H1 (cell line): ENCODE data around the gene HINT3. TPM values are rescaled to one million over a fixed set of nuclear protein-coding genes. Genes with fewer than 3 reads are reported as not detected.
A peak's percentile ranks its signal among the peaks of the same experiment; 100 is the strongest.

Experiments
- CTCF ChIA-PET: fragments of 300-600 bp; sonication (Branson Sonifier 250); formaldehyde crosslinking; loops from one replicate; lab custom pipeline; 2021; ENCODE audit not compliant: partially characterized antibody; lab: Charles Lee
- POLR2A ChIA-PET: fragments of 300-600 bp; sonication (Branson Sonifier 250); formaldehyde crosslinking; loops from one replicate; lab custom pipeline; 2021; ENCODE audit warnings: inconsistent platforms; ENCODE audit not compliant: partially characterized antibody; lab: Charles Lee
- DNase-seq, 2 experiments: peaks; one replicate each; pipeline versions ENCODE4 v3.0.0 to v3.0.0-alpha.2; 2010 to 2022; ENCODE audit warnings: low spot score in 2 of 2, low read depth in 1 of 2, mixed read lengths in 1 of 2
- FAIRE-seq: peaks from 2 replicates; lab custom pipeline; 2011; peaks lifted over from hg19 to GRCh38; lab: Jason Lieb, UNC
- H2AFZ ChIP-seq: 2 replicates; pipeline ENCODE4 v1.8.1; 2012; ENCODE audit warnings: low read length, inconsistent platforms
- H2AK5ac ChIP-seq: 2 replicates; pipeline ENCODE4 v1.6.1; 2013; ENCODE audit warnings: low read depth, low read length
- H2BK120ac ChIP-seq: replicated peaks from 2 replicates; pipeline ENCODE3; 2013; ENCODE audit warnings: low read depth, low read length, inconsistent platforms
- H2BK12ac ChIP-seq: 2 replicates; pipeline ENCODE4 v1.6.1; 2013; ENCODE audit warnings: low read depth, low read length
- H2BK15ac ChIP-seq: 2 replicates; pipeline ENCODE4 v1.6.1; 2013; ENCODE audit warnings: low read length
- H2BK20ac ChIP-seq: 2 replicates; pipeline ENCODE4 v1.6.1; 2013; ENCODE audit warnings: low read length
- H2BK5ac ChIP-seq: 2 replicates; pipeline ENCODE4 v1.6.1; 2013; ENCODE audit warnings: low read depth, low read length
- H3K14ac ChIP-seq: 2 replicates; pipeline ENCODE4 v1.6.1; 2013; ENCODE audit warnings: inconsistent platforms; ENCODE audit not compliant: insufficient read length
- H3K18ac ChIP-seq: 2 replicates; pipeline ENCODE4 v1.6.1; 2013; ENCODE audit warnings: low read length; ENCODE audit errors: extremely low read depth
- H3K23ac ChIP-seq: 2 replicates; pipeline ENCODE4 v1.6.1; 2013; ENCODE audit warnings: inconsistent platforms; ENCODE audit not compliant: insufficient read length
- H3K23me2 ChIP-seq: 2 replicates; pipeline ENCODE4 v1.6.1; 2013; ENCODE audit warnings: low read depth, low read length
- H3K27ac ChIP-seq: 2 replicates; pipeline ENCODE4 v1.6.1; 2011; ENCODE audit warnings: low read depth, low read length, inconsistent platforms
- H3K27me3 ChIP-seq, 4 experiments: replicated peaks in 1 of 4; 1 replicate in 1 of 4; 2 replicates in 3 of 4; pipeline versions ENCODE4 v1.6.1 to v1.8.1; 2011 to 2013; ENCODE audit warnings: low read length in 3 of 4, mild to moderate bottlenecking in 3 of 4, inconsistent platforms in 2 of 4, mixed read lengths in 2 of 4, moderate library complexity in 1 of 4; ENCODE audit not compliant: control insufficient read depth in 3 of 4, insufficient read depth in 3 of 4; ENCODE audit errors: extremely low read depth in 1 of 4
- H3K36me3 ChIP-seq, 4 experiments: 2 replicates each; pipeline versions ENCODE4 v1.6.1 to v1.8.1; 2011 to 2013; ENCODE audit warnings: mild to moderate bottlenecking in 4 of 4, low read length in 3 of 4, moderate library complexity in 2 of 4, control low read depth in 1 of 4, inconsistent platforms in 1 of 4; ENCODE audit not compliant: insufficient read depth in 4 of 4, control insufficient read depth in 2 of 4
- H3K4ac ChIP-seq: replicated peaks from 2 replicates; pipeline ENCODE3; 2013; ENCODE audit warnings: low read length, low read depth, mixed read lengths, inconsistent platforms; ENCODE audit not compliant: insufficient read length
- H3K4me1 ChIP-seq, 4 experiments: replicated peaks in 1 of 4; 1 replicate in 1 of 4; 2 replicates in 3 of 4; pipeline versions ENCODE4 v1.6.1 to v1.8.1; 2011 to 2013; ENCODE audit warnings: low read length in 3 of 4, inconsistent platforms in 2 of 4, mixed read lengths in 1 of 4; ENCODE audit not compliant: insufficient read depth in 4 of 4, control insufficient read depth in 3 of 4
- H3K4me2 ChIP-seq, 2 experiments: 2 replicates each; pipeline versions ENCODE4 v1.6.1 to v1.8.1; 2011 to 2013; ENCODE audit warnings: low read depth in 2 of 2, low read length in 2 of 2, control low read depth in 1 of 2, inconsistent platforms in 1 of 2, mild to moderate bottlenecking in 1 of 2; ENCODE audit not compliant: insufficient read depth in 1 of 2
- H3K4me3 ChIP-seq, 4 experiments: fragments of 200-600, 300-600 bp in 1 of 4; sonication (generic), shearing (Covaris generic), sonication (Bioruptor Twin) in 1 of 4; 2 replicates each; pipeline versions ENCODE4 v1.5.1 to v1.8.1; 2011 to 2016; ENCODE audit warnings: low read length in 4 of 4, low read depth in 3 of 4, control low read depth in 2 of 4, inconsistent platforms in 2 of 4, mild to moderate bottlenecking in 2 of 4, mixed read lengths in 1 of 4, moderate library complexity in 1 of 4; ENCODE audit not compliant: insufficient read depth in 2 of 4; ENCODE audit errors: extremely low read depth in 1 of 4
- H3K56ac ChIP-seq: replicated peaks from 2 replicates; pipeline ENCODE3; 2013; ENCODE audit warnings: low read depth, mild to moderate bottlenecking, mixed read lengths, low read length, inconsistent platforms; ENCODE audit not compliant: insufficient read length
- H3K79me1 ChIP-seq: 2 replicates; pipeline ENCODE4 v1.6.1; 2013; ENCODE audit warnings: low read depth, low read length, control low read depth
- H3K79me2 ChIP-seq, 2 experiments: 2 replicates each; pipeline versions ENCODE4 v1.6.1 to v1.8.1; 2012 to 2013; ENCODE audit warnings: low read length in 2 of 2, mild to moderate bottlenecking in 2 of 2, inconsistent platforms in 1 of 2; ENCODE audit not compliant: insufficient read depth in 2 of 2, control insufficient read depth in 1 of 2
- H3K9ac ChIP-seq, 4 experiments: replicated peaks in 1 of 4; 1 replicate in 1 of 4; 2 replicates in 3 of 4; pipeline versions ENCODE4 v1.6.1 to v1.8.1; 2011 to 2013; ENCODE audit warnings: low read depth in 3 of 4, low read length in 3 of 4, control low read depth in 2 of 4, mild to moderate bottlenecking in 2 of 4, moderate library complexity in 2 of 4, inconsistent platforms in 1 of 4; ENCODE audit errors: extremely low read depth in 1 of 4
- H3K9me3 ChIP-seq, 2 experiments: 2 replicates each; pipeline versions ENCODE4 v1.6.1 to v1.8.1; 2012 to 2013; ENCODE audit warnings: mild to moderate bottlenecking in 2 of 2, moderate library complexity in 2 of 2, control low read depth in 1 of 2, inconsistent platforms in 1 of 2, low read depth in 1 of 2, low read length in 1 of 2, mixed read lengths in 1 of 2; ENCODE audit not compliant: insufficient read depth in 2 of 2
- H4K20me1 ChIP-seq, 2 experiments: replicated peaks in 1 of 2; 2 replicates each; pipeline versions ENCODE3 to v1.8.1; 2011 to 2013; ENCODE audit warnings: inconsistent platforms in 2 of 2, low read length in 2 of 2, mild to moderate bottlenecking in 1 of 2; ENCODE audit not compliant: insufficient read depth in 2 of 2, control insufficient read depth in 1 of 2
- H4K5ac ChIP-seq: 2 replicates; pipeline ENCODE4 v1.6.1; 2013; ENCODE audit warnings: low read length, low read depth, mixed read lengths, inconsistent platforms; ENCODE audit not compliant: insufficient read length
- H4K8ac ChIP-seq: 2 replicates; pipeline ENCODE4 v1.8.0; 2013; ENCODE audit warnings: mild to moderate bottlenecking, moderate library complexity, low read length, inconsistent platforms; ENCODE audit not compliant: insufficient read depth; ENCODE audit errors: extremely low read depth
- H4K91ac ChIP-seq: replicated peaks from 2 replicates; pipeline ENCODE3; 2013; ENCODE audit warnings: low read length, mixed read lengths, inconsistent platforms; ENCODE audit not compliant: insufficient read length
- CBX8 ChIP-seq: fragments of 300-800, 300-1000 bp; sonication (generic); IDR thresholded peaks from 2 replicates; pipeline ENCODE4 v1.7.1; 2016; ENCODE audit warnings: low read depth, low read length, borderline replicate concordance
- CEBPB ChIP-seq: IDR thresholded peaks from 2 replicates; pipeline ENCODE4 v1.6.1; 2012; ENCODE audit warnings: low read depth, low read length
- CREB1 ChIP-seq: IDR thresholded peaks from 2 replicates; pipeline ENCODE4 v1.6.1; 2012; ENCODE audit warnings: inconsistent platforms
- EP300 ChIP-seq, 2 experiments: IDR thresholded peaks; 1 replicate in 1 of 2; 2 replicates in 1 of 2; pipeline ENCODE4 v1.6.1; 2011 to 2012; ENCODE audit warnings: low read depth in 2 of 2, low read length in 2 of 2, mild to moderate bottlenecking in 2 of 2, borderline replicate concordance in 1 of 2, inconsistent platforms in 1 of 2, moderate library complexity in 1 of 2
- FOSL1 ChIP-seq: IDR thresholded peaks from 2 replicates; pipeline ENCODE4 v1.6.1; 2011; ENCODE audit warnings: mild to moderate bottlenecking, low read depth, low read length, moderate library complexity; ENCODE audit not compliant: insufficient read depth
- KDM5A ChIP-seq: fragments of 200-600 bp; IDR thresholded peaks from 2 replicates; pipeline ENCODE4 v1.7.1; 2012; ENCODE audit warnings: mild to moderate bottlenecking, low read length, inconsistent platforms, mixed read lengths
- MAFK ChIP-seq: IDR thresholded peaks from 2 replicates; pipeline ENCODE4 v1.6.1; 2012; ENCODE audit warnings: low read depth, mild to moderate bottlenecking, improper control_type of control experiment, low read length
- POLR2A ChIP-seq, 2 experiments: IDR thresholded peaks; 1 replicate in 1 of 2; 2 replicates in 1 of 2; pipeline ENCODE4 v1.6.1; 2011; ENCODE audit warnings: low read depth in 2 of 2, low read length in 2 of 2, mild to moderate bottlenecking in 2 of 2; ENCODE audit errors: control extremely low read depth in 1 of 2
- RNF2 ChIP-seq: fragments of 200-900, 300-1000 bp; sonication (generic); IDR thresholded peaks from 2 replicates; pipeline ENCODE4 v1.7.1; 2016; ENCODE audit warnings: borderline replicate concordance, low read depth, mild to moderate bottlenecking, antibody characterized with exemption, low read length; ENCODE audit not compliant: poor library complexity, severe bottlenecking; ENCODE audit errors: missing control alignments
- RXRA ChIP-seq: IDR thresholded peaks from 2 replicates; pipeline ENCODE4 v1.6.1; 2011; ENCODE audit warnings: low read depth, mild to moderate bottlenecking, low read length, moderate library complexity; ENCODE audit not compliant: insufficient read depth
- SIX5 ChIP-seq: IDR thresholded peaks from 2 replicates; pipeline ENCODE4 v1.6.1; 2011; ENCODE audit warnings: mild to moderate bottlenecking, low read depth, low read length
- SP4 ChIP-seq: IDR thresholded peaks from 2 replicates; pipeline ENCODE4 v1.6.1; 2012; ENCODE audit warnings: low read length, inconsistent platforms
- SRF ChIP-seq: IDR thresholded peaks from 2 replicates; pipeline ENCODE4 v1.6.1; 2011; ENCODE audit warnings: mild to moderate bottlenecking, low read depth, low read length, moderate library complexity
- WGBS, 2 experiments: shearing (Covaris generic) in 1 of 2; methylation state at CpG; one replicate each; pipeline versions ENCODE4 v1.1.6 to v1.1.7; 2013 to 2015; ENCODE audit warnings: low lambda C conversion rate in 2 of 2, mixed read lengths in 2 of 2, inconsistent platforms in 1 of 2, low coverage in 1 of 2, missing lambda C conversion rate in 1 of 2; ENCODE audit not compliant: insufficient replicate concordance in 2 of 2, insufficient coverage in 1 of 2, insufficient read length in 1 of 2; ENCODE audit errors: extremely low coverage in 1 of 2, missing lambda C conversion rate in 1 of 2; 5-methylcytosine and 5-hydroxymethylcytosine counted together
- polyA plus RNA-seq, 7 experiments: library from polyadenylated mRNA; depleted of rRNA in 3 of 7; stranded (reverse) in 5 of 7; unstranded in 2 of 7; fragments of >200 nt in 5 of 7; fragments of 200-250 nt in 2 of 7; gene quantifications; 1 replicate in 5 of 7; 2 replicates in 1 of 7; 4 replicates in 1 of 7; pipeline versions ENCODE4 v1.2.1 to v1.2.3, GENCODE V29; 2011 to 2013; ENCODE audit warnings: missing spikeins in 2 of 7, mixed read lengths in 2 of 7
- total RNA-seq: library from RNA; stranded (reverse); fragmentation: NEBNext Ultra II Directional; extraction: Animal tissue kit (Norgen Biotek cat#: 25700); gene quantifications from 2 replicates; pipeline ENCODE4 v1.2.1, GENCODE V29; 2021

HINT3 gene
- total and polyA plus RNA-seq, 2 of the 8 experiments (the other 6 are each of a cell fraction or from before 2014, with no cell fraction given) = 1.2 to 7.8 TPM

DNA sequence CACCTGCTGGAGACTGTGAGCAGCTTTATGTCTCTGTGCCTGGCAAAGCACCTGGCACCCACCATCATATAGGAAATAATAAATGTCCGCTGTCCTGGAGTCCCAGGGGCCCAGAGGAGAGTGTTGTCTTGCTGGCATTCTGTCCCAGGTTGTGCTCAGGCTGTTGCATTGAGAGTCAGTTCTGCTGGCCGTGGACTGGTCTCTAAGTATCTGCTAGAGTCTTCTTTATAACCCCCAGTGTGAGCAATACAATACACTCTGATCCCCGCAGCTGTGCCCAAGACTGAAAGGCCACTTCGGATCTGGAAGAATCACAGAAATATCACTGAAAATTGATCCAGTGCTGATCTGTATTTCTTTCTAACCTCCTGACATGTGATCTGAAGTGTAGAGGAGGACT is 38.3 kb upstream of the HINT3 start:
- no peak overlapping the region for H4K91ac ChIP-seq
- no peak overlapping the region for H4K8ac ChIP-seq
- no peak overlapping the region for H3K14ac ChIP-seq
- no peak overlapping the region for H3K9ac ChIP-seq
- no peaks in the 10 kb centered on the region for H3K79me1 ChIP-seq
- H4K5ac ChIP-seq = no peak overlapping the region
- H3K36me3 ChIP-seq = peaks cover 0 to 8% (median 0%) of the 10 kb centered on the region in 4 experiments; a peak in 2 of 8 replicates
- H3K27ac ChIP-seq = no peak overlapping the region
- H3K23ac ChIP-seq = no peak overlapping the region
- no peak overlapping the region for H3K18ac ChIP-seq
- no peaks in the 10 kb centered on the region for H3K9me3 ChIP-seq
- H4K20me1 ChIP-seq = no peaks in the 10 kb centered on the region
- WGBS, 2 experiments = 80% methylated on average over 4 of the region's 4 CpGs; no CpG with 5 or more reads in 1 of the 2 experiments
- no peak overlapping the region for H3K4ac ChIP-seq
- FAIRE-seq = no peak
- CTCF ChIA-PET = interaction anchor here (0.7 to 6.4 kb wide), 10 partner anchors 13 to 78 kb away, joined by 3 to 78 read pairs (median 3); no protein-coding TSS in a partner anchor
- TF ChIP-seq POLR2A (IDR thresholded peaks at IDR 0.05; ENCODE audit: control extremely low read depth in 1 of 2, low read depth in 2 of 2, low read length in 2 of 2) (no peak), CREB1 (no peak), SP4 (no peak), CBX8 (no peak), RNF2 (no peak), EP300 (IDR thresholded peaks at IDR 0.05; ENCODE audit: borderline replicate concordance in 1 of 2, low read depth in 2 of 2, low read length in 2 of 2) (no peak), SIX5 (no peak), KDM5A (no peak), SRF (no peak), RXRA (no peak), MAFK (no peak), FOSL1 (no peak), CEBPB (no peak)
- TF ChIP-seq, all 59 proteins: peak for 0
- H2BK120ac ChIP-seq = no peak overlapping the region
- H3K56ac ChIP-seq = no peak overlapping the region
- H2AK5ac ChIP-seq = no peak overlapping the region
- no peaks in the 10 kb centered on the region for H3K79me2 ChIP-seq
- no peaks in the 10 kb centered on the region for H3K23me2 ChIP-seq
- no peak overlapping the region for H2BK15ac ChIP-seq
- no peak overlapping the region for H2BK20ac ChIP-seq
- H2BK5ac ChIP-seq = no peak overlapping the region
- no peak overlapping the region for H3K4me3 ChIP-seq
- H2AFZ ChIP-seq = no peak overlapping the region
- H3K4me2 ChIP-seq = peak overlapping the region in 1 of 2 experiments; percentile 23; a peak in 1 of 4 replicates
- POLR2A ChIA-PET = no interaction called here
- no peak overlapping the region for H2BK12ac ChIP-seq
- no peaks in the 10 kb centered on the region for H3K27me3 ChIP-seq
- no peak for DNase-seq
- H3K4me1 ChIP-seq = peaks cover 0 to 11% (median 7%) of the 10 kb centered on the region in 4 experiments; a peak in 6 of 7 replicates
